Loucy (cell line): Measurements from ENCODE around the gene CELA2B.

Experiments
- H2AFZ ChIP-seq: fragments of 200-600 bp; sonication (generic); 2 replicates; pipeline ENCODE4 v1.6.0; 2016; ENCODE audit warnings: antibody characterized with exemption, mild to moderate bottlenecking, low read length, moderate library complexity
- H3F3A ChIP-seq: fragments of 200-600 bp; 2 replicates; pipeline ENCODE4 v1.6.0; 2016; ENCODE audit warnings: antibody characterized with exemption, low read depth, mild to moderate bottlenecking
- H3K27me3 ChIP-seq: fragments of 200-600 bp; sonication (generic); 2 replicates; pipeline ENCODE4 v1.6.1; 2014; ENCODE audit warnings: low read length, mild to moderate bottlenecking; ENCODE audit not compliant: insufficient read depth, poor library complexity, severe bottlenecking
- H3K36me3 ChIP-seq: fragments of 200-600 bp; sonication (generic); 2 replicates; pipeline ENCODE4 v1.6.1; 2016; ENCODE audit warnings: low read length; ENCODE audit not compliant: insufficient read depth
- H3K4me1 ChIP-seq: fragments of 200-600 bp; sonication (generic); 2 replicates; pipeline ENCODE4 v1.5.1; 2014; ENCODE audit warnings: low read length, mild to moderate bottlenecking; ENCODE audit not compliant: insufficient read depth, poor library complexity, severe bottlenecking
- H3K4me2 ChIP-seq: fragments of 200-600 bp; sonication (generic); 2 replicates; pipeline ENCODE4 v1.6.0; 2014; ENCODE audit warnings: antibody characterized with exemption, low read length, low read depth, mild to moderate bottlenecking; ENCODE audit not compliant: poor library complexity, severe bottlenecking
- H3K4me3 ChIP-seq: fragments of 200-600 bp; sonication (generic); 2 replicates; pipeline ENCODE4 v1.5.1; 2014; ENCODE audit warnings: low read length, mild to moderate bottlenecking, mixed read lengths; ENCODE audit not compliant: poor library complexity, severe bottlenecking
- H3K79me2 ChIP-seq: fragments of 200-600 bp; sonication (generic); 2 replicates; pipeline ENCODE4 v1.6.1; 2014; ENCODE audit warnings: low read length; ENCODE audit not compliant: insufficient read depth
- H3K9ac ChIP-seq: fragments of 200-600 bp; sonication (generic); 2 replicates; pipeline ENCODE4 v1.6.0; 2014; ENCODE audit warnings: mild to moderate bottlenecking, low read depth, low read length, moderate library complexity; ENCODE audit not compliant: poor library complexity, severe bottlenecking
- H3K9me2 ChIP-seq: fragments of 200-600 bp; sonication (generic); replicated peaks from 2 replicates; pipeline ENCODE4 v1.6.1; 2016; ENCODE audit warnings: low read depth, low read length, mixed read lengths
- H3K9me3 ChIP-seq: fragments of 200-600 bp; sonication (generic); 2 replicates; pipeline ENCODE4 v1.6.1; 2014; ENCODE audit warnings: mild to moderate bottlenecking, antibody characterized with exemption, low read length, low read depth; ENCODE audit not compliant: insufficient read depth
- H4K20me1 ChIP-seq: fragments of 200-600 bp; sonication (generic); 2 replicates; pipeline ENCODE4 v1.6.0; 2014; ENCODE audit warnings: antibody characterized with exemption, low read length, mild to moderate bottlenecking; ENCODE audit not compliant: insufficient read depth, poor library complexity, severe bottlenecking
- EZH2phosphoT487 ChIP-seq: fragments of 200-600 bp; IDR thresholded peaks from 2 replicates; pipeline ENCODE4 v1.6.1; 2018; ENCODE audit warnings: antibody characterized with exemption, mild to moderate bottlenecking, moderate library complexity, borderline replicate concordance
- TF ChIP-seq, protein P1 (sequence below): fragments of 200-600 bp; sonication (generic); conservative IDR thresholded peaks from 2 replicates; pipeline ENCODE4 v1.5.1; 2014; ENCODE audit warnings: mild to moderate bottlenecking, antibody characterized with exemption, low read length

CELA2B gene

GRCh38 chr1:15440357-15440756 is 35.5 kb upstream of the CELA2B start:
- Histone ChIP-seq H3K9ac (no peak overlapping the region), H3K9me3 (no peaks in the 10 kb centered on the region), H3K4me3 (no peak overlapping the region), H4K20me1 (no peaks in the 10 kb centered on the region), H3K79me2 (no peaks in the 10 kb centered on the region), H3K27me3 (no peaks in the 10 kb centered on the region), H3K9me2 (no peaks in the 10 kb centered on the region), H3F3A (no peaks in the 10 kb centered on the region), H3K4me1 (no peaks in the 10 kb centered on the region), H3K36me3 (no peaks in the 10 kb centered on the region), H2AFZ (no peak overlapping the region), H3K4me2 (no peak overlapping the region)
- no peak for TF ChIP-seq EZH2phosphoT487
- TF ChIP-seq, protein P1, sequence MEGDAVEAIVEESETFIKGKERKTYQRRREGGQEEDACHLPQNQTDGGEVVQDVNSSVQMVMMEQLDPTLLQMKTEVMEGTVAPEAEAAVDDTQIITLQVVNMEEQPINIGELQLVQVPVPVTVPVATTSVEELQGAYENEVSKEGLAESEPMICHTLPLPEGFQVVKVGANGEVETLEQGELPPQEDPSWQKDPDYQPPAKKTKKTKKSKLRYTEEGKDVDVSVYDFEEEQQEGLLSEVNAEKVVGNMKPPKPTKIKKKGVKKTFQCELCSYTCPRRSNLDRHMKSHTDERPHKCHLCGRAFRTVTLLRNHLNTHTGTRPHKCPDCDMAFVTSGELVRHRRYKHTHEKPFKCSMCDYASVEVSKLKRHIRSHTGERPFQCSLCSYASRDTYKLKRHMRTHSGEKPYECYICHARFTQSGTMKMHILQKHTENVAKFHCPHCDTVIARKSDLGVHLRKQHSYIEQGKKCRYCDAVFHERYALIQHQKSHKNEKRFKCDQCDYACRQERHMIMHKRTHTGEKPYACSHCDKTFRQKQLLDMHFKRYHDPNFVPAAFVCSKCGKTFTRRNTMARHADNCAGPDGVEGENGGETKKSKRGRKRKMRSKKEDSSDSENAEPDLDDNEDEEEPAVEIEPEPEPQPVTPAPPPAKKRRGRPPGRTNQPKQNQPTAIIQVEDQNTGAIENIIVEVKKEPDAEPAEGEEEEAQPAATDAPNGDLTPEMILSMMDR = no peak

- H3K4me3 ChIP-seq = no peak overlapping the region
Observed at GRCh38 chr1:15441247-15441646, 34.7 kb upstream of the CELA2B start.

DNA sequence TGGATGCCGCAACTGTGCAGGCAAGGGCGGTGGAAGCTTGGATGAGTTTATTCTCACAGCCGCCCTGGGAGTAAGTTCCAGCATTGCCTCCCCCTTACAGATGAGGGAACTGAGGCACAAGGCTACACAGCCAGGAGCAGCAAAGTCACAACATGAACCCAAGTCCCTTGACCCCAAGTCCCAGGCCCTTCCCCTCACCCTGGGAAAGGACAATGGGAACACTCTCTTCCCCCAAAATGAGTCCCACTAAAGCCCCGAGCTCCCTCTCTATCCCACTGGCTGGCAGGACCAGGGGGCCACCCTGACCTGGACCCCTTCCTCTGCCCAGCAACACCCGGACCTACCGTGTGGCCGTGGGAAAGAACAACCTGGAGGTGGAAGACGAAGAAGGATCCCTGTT is 33.8 kb upstream of the CELA2B start:
- Histone ChIP-seq H3F3A (no peaks in the 10 kb centered on the region), H3K4me3 (no peak overlapping the region), H3K9me2 (no peaks in the 10 kb centered on the region), H3K27me3 (no peaks in the 10 kb centered on the region), H3K9me3 (no peaks in the 10 kb centered on the region), H3K4me2 (no peak overlapping the region), H3K36me3 (no peaks in the 10 kb centered on the region), H2AFZ (no peak overlapping the region), H3K79me2 (no peaks in the 10 kb centered on the region), H4K20me1 (no peaks in the 10 kb centered on the region), H3K4me1 (no peaks in the 10 kb centered on the region), H3K9ac (no peak overlapping the region)
- TF ChIP-seq, protein P1 = no peak
- no peak for TF ChIP-seq EZH2phosphoT487

More at GRCh38 chr1:15441247-15441646, 34.7 kb upstream of the CELA2B start:
- Histone ChIP-seq H3K9me3 (no peaks in the 10 kb centered on the region), H3K4me1 (no peaks in the 10 kb centered on the region), H3K27me3 (no peaks in the 10 kb centered on the region), H3K79me2 (no peaks in the 10 kb centered on the region), H3K9ac (no peak overlapping the region), H3K9me2 (no peaks in the 10 kb centered on the region), H3F3A (no peaks in the 10 kb centered on the region), H3K36me3 (no peaks in the 10 kb centered on the region), H3K4me2 (no peak overlapping the region), H2AFZ (no peak overlapping the region), H4K20me1 (no peaks in the 10 kb centered on the region)
- no peak for TF ChIP-seq EZH2phosphoT487
- TF ChIP-seq, protein P1 = no peak
